ENCODE measurements around the gene FHIT. TPM values are rescaled to one million over a fixed set of nuclear protein-coding genes. Genes with fewer than 3 reads are reported as not detected.

FHIT gene
- total and polyA plus RNA-seq, 2 of the 4 experiments (the other 2 are of a cell fraction) = 0.07 TPM; not detected in 1

DNA sequence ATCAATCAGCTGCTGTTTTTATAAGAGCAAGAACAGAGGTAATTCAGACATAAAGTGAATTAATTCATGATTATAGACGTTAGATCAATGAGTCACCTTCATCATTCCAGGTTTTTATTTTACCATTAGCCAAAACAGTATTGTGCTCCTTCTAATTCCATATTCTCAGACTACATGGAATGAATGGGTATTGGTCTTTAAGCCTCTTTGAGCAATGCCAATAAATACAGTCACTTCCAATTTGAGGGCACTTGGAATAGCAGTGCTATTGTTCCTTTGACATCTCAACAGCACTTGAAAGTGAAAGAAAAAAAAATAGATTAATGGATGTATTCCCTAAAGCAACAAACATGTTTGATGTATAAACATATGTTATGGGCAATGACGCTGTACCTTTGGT lies 1370.5 kb downstream of the FHIT start:
- Histone ChIP-seq H3K27ac (ENCODE audit: insufficient read depth, low read length) (no peak overlapping the region), H3K18ac (ENCODE audit: low read depth, low read length) (no peak overlapping the region), H3K4ac (ENCODE audit: low read depth, low read length) (no peak overlapping the region), H2BK5ac (ENCODE audit: low read depth, low read length, poor library complexity, severe bottlenecking) (no peak overlapping the region), H3K56ac (ENCODE audit: extremely low read depth, insufficient read depth, low read length) (no peak overlapping the region), H2BK20ac (ENCODE audit: low read depth, low read length) (no peak overlapping the region), H2BK120ac (ENCODE audit: low read depth, low read length) (no peak overlapping the region), H3K36me3 (ENCODE audit: control insufficient read depth, insufficient read depth, low read length) (no peaks in the 10 kb centered on the region), H2AK9ac (replicated peaks; ENCODE audit: low read depth, low read length, poor library complexity) (no peak overlapping the region), H3K27me3 (ENCODE audit: control insufficient read depth, insufficient read depth, low read length) (peaks cover 6% of the 10 kb centered on the region), H3K9me3 (ENCODE audit: control insufficient read depth, insufficient read depth, low read length) (no peaks in the 10 kb centered on the region), H2AK5ac (ENCODE audit: low read depth, low read length) (no peak overlapping the region), H3K9me1 (ENCODE audit: insufficient read depth, low read length) (no peaks in the 10 kb centered on the region), H2AFZ (replicated peaks; ENCODE audit: low read length, poor library complexity) (no peak overlapping the region), H3K4me3 (ENCODE audit: insufficient read depth, low read depth, low read length) (no peak overlapping the region), H4K20me1 (ENCODE audit: insufficient read depth, low read length) (no peaks in the 10 kb centered on the region), H2BK15ac (ENCODE audit: low read depth, low read length) (no peak overlapping the region), H3K4me1 (ENCODE audit: control insufficient read depth, insufficient read depth, low read length) (no peaks in the 10 kb centered on the region), H3K4me2 (ENCODE audit: low read depth, low read length) (no peak overlapping the region), H4K5ac (ENCODE audit: low read depth, low read length) (no peak overlapping the region), H3K23ac (ENCODE audit: low read depth, low read length) (no peak overlapping the region), H4K91ac (ENCODE audit: insufficient read depth, low read depth, low read length) (no peak overlapping the region), H3K9ac (ENCODE audit: low read depth, low read length) (no peak overlapping the region), H3K79me1 (ENCODE audit: low read depth in 1 of 2, low read length in 2 of 2) (no peaks in the 10 kb centered on the region), H3K14ac (replicated peaks; ENCODE audit: low read depth, low read length) (no peak overlapping the region), H4K8ac (ENCODE audit: low read depth in 2 of 2, low read length in 2 of 2) (no peak overlapping the region)
- dilution Hi-C loops (cut with HindIII; ENCODE audit: low sequenced_read_pairs, unreplicated experiment) = no loop called here
- TF ChIP-seq BHLHE40 (IDR thresholded peaks at IDR 0.05; ENCODE audit: low read depth, low read length) = no peak
- no peak for TF ChIP-seq NFE2L2 (IDR thresholded peaks at IDR 0.05; ENCODE audit: low read depth, low read length)
- no peak for TF ChIP-seq POLR2A (IDR thresholded peaks at IDR 0.05; ENCODE audit: low read depth, low read length)
- TF ChIP-seq RAD21 (IDR thresholded peaks at IDR 0.05; ENCODE audit: low read length) = no peak
- intact Hi-C loops (cut with micrococcal nuclease) = no loop called here
- ChIA-PET CTCF (no interaction called here), POLR2A (ENCODE audit: unreplicated experiment) (no interaction called here)
- in situ Hi-C loops (cut with MboI; ENCODE audit: low sequenced_read_pairs) = no loop called here
- no TSS peak for BruUV-seq (replicated peaks)
- DNase-seq = no peak
- WGBS, 2 experiments (ENCODE audit: extremely low coverage in 2 of 2, insufficient read length in 1 of 2) = no CpG with 5 or more reads among the region's 2 CpGs
- no peak for ATAC-seq (ENCODE audit: low read depth)
